Measurements from ENCODE around the gene TNFRSF4. TPM values are rescaled to one million over a fixed set of nuclear protein-coding genes. Genes with fewer than 3 reads are reported as not detected.

The TNFRSF4 gene
- total RNA-seq, 1 experiment from 2014 or later, result not detected

DNA sequence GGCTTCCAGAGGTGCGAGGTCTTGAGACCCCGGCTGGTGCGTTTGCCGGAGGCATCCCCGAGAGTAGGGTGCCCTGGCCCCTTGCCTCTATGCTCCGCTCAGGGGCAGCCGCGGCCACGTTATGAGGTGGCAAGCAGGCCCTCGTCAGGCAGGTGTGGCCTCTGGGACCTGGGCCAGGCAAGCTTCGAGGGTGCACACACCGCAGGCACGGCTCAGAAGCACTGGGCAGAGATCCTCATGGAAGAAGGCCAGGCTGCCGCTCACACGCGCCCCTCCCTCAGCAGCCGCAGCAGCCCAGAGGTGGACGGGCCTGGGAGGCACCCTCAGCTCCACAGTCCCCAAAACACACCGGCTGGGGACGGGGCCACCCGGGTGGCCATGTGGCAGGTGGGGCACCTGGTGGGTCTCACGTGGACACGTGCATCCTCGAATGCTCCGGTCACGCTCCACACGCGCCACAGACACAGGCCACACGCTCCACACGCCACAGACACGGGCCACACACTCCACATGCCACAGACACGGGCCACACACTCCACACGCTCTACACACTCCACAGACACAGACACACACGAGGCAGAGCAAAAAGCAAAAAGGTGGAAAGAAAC is 11.4 kb upstream of the TNFRSF4 start:
- DNase-seq (ENCODE audit: low read depth), result no peak
- in situ Hi-C loops (cut with HindIII; ENCODE audit: low pct_unique_long_range_greater_than_20kb, low sequenced_read_pairs), result no loop called here

DNA sequence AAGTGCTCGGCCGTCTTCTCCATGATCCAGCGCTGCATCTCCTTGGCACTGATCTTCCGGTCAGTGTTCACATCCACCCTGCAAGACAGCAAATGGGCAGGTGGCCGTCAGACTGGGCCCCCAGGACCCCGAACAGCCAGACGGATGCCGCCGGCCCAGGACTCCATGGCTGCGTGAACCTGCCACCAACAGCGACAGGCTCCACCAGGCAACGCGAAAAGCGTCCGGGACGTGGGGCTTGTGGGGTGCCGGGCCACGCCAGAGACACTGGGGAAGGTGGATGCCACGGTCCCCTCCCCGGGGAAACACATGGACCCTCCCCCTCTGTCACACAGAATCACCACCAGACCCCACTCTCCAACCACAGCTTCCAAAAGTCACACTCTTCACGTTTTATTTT is 9.9 kb upstream of the TNFRSF4 start:
- in situ Hi-C loops (cut with HindIII; ENCODE audit: low pct_unique_long_range_greater_than_20kb, low sequenced_read_pairs), result no loop called here
- DNase-seq (ENCODE audit: low read depth), result no peak

- DNase-seq (ENCODE audit: low read depth), result no peak
- in situ Hi-C loops (cut with HindIII; ENCODE audit: low pct_unique_long_range_greater_than_20kb, low sequenced_read_pairs), result no loop called here
Observed at GRCh38 chr1:1223321-1223720, 9.4 kb upstream of the TNFRSF4 start.

DNA sequence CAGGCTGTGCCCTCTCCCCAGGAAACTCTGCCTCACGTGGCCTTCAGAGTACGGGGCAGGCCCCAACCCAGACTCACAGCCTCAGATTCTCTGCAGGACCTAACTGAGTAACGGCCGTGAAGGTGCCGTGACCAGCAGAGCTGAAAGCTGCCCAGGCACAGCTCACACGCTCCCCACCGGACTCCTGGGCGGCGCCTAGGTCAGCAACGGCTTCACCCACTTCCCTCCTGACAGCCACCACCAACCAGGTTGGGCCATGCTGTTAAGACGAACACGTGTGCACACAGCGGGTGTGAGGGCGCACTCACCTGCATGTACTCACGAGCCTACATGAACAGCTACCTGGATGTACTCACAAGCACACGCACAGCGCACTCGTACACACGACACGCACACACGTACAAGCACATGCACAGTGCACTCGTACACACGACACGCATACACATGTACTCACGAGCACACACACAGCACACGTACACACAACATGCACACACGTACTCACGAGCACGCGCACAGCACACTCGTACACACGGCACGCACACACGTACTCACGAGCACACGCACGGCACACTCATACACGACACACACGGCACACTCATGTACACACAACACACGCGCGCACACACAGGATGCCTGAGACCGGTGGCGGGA is 8.7 kb upstream of the TNFRSF4 start:
- in situ Hi-C loops (cut with HindIII; ENCODE audit: low pct_unique_long_range_greater_than_20kb, low sequenced_read_pairs), result no loop called here
- no peak for DNase-seq (ENCODE audit: low read depth)

DNA sequence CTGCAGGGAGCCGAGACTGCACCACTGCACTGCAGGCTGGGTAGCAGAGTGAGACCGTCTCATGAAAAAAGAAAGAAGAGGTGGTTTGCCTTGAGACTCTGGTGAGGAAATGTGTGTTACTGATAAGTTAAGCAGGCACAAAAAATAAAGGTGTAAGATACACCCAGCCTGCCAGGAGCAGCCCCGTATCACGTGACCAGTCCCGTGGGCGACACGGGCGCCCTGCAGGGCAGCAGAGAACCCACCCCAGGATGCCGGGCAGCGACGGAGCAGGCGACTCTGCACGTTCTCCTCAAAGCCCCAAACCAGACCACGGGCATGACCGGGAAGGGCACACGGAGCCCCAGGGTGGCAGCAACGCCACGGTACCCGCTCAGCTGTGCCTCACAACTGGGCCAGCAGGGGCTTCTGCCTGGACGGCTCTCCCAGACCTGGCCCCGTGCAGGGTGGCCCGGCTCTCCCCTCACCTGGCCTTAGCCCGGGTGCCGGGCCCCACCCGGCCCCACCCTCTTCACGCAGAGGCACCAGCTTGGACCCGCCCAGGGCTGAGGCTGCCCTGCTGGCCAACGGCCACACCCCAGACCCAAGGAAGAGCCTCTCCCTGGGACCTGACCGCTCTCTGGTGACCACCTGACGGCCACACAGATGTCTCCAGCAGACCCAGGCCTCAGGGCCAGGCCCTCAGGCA is 8.1 kb upstream of the TNFRSF4 start:
- in situ Hi-C loops (cut with HindIII; ENCODE audit: low pct_unique_long_range_greater_than_20kb, low sequenced_read_pairs), result no loop called here
- no peak for DNase-seq (ENCODE audit: low read depth)

- DNase-seq (ENCODE audit: low read depth), result no peak
- in situ Hi-C loops (cut with HindIII; ENCODE audit: low pct_unique_long_range_greater_than_20kb, low sequenced_read_pairs), result no loop called here
Observed at GRCh38 chr1:1220197-1220596, 6.2 kb upstream of the TNFRSF4 start.

- in situ Hi-C loops (cut with HindIII; ENCODE audit: low pct_unique_long_range_greater_than_20kb, low sequenced_read_pairs), result no loop called here
- no peak for DNase-seq (ENCODE audit: low read depth)
Observed at GRCh38 chr1:1219341-1219740, 5.4 kb upstream of the TNFRSF4 start.

DNA sequence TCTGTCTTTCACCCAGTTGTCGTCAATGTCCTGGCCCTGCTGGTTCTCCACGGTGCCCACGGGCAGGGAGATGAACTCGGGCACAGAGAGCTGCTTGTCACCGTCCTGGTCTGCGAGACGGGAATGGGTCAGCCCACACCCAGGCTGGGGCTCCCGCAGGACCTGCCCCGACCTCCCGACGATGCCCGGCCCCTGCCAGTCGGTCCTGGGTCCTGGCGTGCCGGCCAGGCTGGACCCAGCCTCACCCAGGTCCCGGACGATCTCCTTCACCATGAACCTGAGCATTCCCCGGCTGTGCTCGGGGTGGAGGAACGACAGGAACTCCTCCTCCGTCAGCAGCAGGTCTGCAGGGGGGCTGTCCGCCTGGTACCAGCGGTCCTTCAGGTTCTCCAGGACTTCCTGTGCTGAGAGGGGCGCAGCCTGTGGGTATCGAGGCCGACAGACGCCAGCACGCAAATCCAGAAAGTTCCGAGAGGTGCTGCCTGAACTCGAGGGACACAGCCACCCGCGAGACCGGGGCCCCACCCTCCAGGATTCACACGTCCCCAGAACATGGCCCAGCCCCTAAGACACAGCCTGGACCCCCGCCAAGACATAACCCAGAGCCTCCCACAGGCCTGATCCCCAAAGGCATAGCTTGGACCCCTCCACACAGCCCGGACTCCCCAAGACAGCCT is 4.7 kb upstream of the TNFRSF4 start:
- no peak for DNase-seq (ENCODE audit: low read depth)
- in situ Hi-C loops (cut with HindIII; ENCODE audit: low pct_unique_long_range_greater_than_20kb, low sequenced_read_pairs), result no loop called here

GRCh38 chr1:1217621-1218523 is 3.9 kb upstream of the TNFRSF4 start:
- peak; percentile 36 for DNase-seq (ENCODE audit: low read depth)
- in situ Hi-C loops (cut with HindIII; ENCODE audit: low pct_unique_long_range_greater_than_20kb, low sequenced_read_pairs), result no loop called here

DNA sequence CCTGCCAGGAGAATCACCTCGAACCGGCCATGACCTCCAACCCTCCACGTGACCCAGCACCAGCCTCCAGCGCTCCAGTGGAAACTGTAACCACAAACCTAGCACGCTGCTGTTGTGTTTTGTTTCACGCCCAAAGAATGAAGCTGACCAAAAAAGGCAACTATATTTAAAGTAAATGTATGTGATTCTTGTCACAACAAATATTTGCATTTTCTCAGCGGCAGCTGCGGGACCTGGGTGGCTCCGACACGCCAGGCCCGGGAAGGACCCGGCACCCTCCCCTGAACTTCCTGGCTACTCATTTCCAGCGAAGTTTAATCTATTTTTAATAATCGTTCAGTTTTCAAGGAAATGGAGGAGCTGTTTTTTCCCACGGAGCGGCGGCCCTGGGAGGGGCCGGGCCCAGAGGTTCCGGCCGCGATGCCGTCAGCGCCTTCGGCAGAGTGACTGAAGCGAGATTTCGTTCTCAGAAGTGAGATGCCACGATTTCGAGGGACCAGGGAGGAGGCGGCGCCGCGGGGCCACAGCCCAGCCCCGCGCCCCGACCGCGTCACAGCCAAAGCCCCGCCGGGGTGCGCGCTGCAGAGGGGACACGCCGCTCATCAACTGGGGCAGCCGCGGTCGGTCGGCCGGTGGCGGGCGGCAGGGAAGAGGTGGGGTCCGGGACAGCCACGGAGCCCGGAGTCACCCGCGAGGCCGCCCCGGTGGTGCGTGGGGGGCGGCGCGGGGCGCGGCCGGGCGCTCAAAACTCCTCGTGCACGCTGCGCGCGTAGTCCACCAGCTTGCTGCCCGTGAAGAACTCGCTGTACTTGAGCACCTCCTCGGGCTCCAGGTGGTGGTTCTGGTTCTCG is 3.0 kb upstream of the TNFRSF4 start:
- in situ Hi-C loops (cut with HindIII; ENCODE audit: low pct_unique_long_range_greater_than_20kb, low sequenced_read_pairs), result no loop called here
- no peak for DNase-seq (ENCODE audit: low read depth)

DNA sequence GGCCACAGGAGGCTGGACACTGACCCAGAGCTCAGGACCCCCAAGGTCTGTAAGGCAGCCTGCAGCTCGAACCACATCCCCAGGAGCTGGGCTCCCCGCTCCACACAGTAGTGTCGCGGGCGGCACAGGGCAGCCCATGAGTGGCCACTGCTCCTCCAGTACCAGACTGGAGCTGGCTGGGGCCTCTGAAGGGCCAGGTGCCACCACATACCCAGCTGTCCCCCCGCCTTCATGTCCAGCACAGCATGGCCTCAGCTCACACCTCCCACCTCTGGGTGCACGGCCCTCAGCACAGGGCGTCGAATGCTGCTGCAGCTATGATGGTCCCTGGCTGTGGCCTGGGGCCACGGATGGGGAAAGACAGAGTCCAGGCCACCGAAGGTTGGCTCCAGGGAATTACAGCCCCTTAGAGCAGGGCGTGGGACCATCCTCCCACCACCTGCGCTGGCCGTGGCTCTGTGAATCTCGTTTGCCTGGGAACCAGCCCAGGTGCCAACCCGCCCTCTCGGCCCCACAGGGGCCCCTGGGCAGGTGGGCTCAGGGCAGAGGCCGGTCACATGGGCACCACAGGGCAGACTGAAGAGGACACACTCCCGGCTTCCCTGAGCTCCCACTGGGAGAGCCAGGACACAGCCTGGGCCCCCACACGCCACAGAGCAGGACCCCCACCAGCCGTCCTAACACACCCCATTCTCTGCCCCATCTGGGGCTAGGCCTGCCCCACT is 2.1 kb upstream of the TNFRSF4 start:
- in situ Hi-C loops (cut with HindIII; ENCODE audit: low pct_unique_long_range_greater_than_20kb, low sequenced_read_pairs), result no loop called here

DNA sequence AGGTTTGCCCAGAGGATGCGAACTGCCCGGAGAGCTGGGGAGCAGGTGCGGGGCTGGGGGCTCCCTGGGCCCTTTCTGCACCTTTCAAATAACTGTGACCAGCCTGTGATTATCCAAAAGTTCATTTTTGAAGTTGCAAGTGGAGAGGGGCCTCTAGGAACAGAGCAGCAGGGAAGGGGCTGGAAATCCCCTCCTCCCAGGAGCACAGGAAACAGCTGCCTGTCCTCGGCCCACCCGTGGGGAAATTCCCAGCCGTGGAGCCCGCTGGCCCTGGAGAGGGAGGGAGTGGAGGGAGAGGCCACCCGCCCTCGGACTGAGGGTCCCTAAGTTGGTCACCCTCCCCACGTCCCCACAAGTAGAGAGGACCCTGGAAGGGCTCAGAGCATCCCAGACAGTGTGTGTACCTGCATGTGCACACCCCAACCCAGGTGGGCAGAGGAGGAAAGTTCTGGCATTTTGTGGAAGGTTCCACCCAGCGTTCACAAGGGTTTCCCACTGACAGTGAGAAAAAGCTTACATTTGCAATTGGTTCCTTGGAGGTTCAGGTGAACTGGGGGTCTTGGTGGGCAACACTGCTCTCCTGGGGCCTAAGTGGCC is 1.2 kb upstream of the TNFRSF4 start:
- in situ Hi-C loops (cut with HindIII; ENCODE audit: low pct_unique_long_range_greater_than_20kb, low sequenced_read_pairs), result no loop called here
- no peak for DNase-seq (ENCODE audit: low read depth)

More for the DNA sequence above, 2.1 kb upstream of the TNFRSF4 start:
- DNase-seq (ENCODE audit: low read depth), result no peak

- in situ Hi-C loops (cut with HindIII; ENCODE audit: low pct_unique_long_range_greater_than_20kb, low sequenced_read_pairs), result no loop called here
- DNase-seq (ENCODE audit: low read depth), result no peak
Observed at GRCh38 chr1:1212780-1213344, 1.1 kb downstream of the TNFRSF4 start.

DNA sequence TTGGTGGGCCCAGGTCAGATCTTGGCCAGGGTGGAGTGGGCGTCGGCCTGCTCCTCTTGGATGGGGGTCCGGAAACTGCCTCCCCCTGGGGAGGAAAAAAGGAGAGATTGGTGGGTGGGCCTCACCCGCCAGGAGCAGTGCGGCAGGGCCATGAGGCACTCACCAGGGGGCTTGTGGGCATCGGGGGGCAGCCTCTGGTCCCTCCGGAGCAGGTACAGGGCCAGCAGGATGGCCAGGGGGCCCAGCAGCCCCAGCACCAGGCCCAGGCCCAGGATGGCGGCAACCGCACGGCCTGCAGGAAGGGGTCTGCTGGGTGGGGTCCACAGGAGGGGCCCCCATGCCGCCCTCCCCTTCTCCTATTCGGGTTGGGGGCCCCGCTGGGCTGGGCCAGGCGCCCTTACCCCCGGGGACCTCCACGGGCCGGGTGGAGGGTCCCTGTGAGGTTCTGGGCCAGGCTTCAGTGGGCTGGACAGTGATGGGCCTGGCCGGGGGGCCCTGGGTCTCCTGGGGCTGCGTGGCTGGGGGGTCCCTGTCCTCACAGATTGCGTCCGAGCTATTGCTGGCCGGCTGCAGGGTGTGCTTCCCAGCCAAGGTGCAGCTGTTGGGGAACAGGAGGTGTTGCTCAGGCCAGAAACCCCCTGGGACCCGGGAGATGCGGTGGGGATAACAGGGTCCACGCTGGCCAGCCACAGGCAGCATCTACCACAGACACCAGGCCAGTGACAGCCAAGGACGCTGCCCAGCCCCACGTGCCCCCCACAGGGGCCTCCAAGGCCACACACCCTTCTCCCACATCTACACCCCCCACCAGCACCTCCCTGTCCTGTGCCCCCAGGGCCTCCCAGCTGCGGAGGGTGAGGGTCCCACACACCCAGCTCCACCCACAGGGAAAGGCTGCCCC is 2.2 kb downstream of the TNFRSF4 start:
- no peak for DNase-seq (ENCODE audit: low read depth)
- in situ Hi-C loops (cut with HindIII; ENCODE audit: low pct_unique_long_range_greater_than_20kb, low sequenced_read_pairs), result no loop called here
